Endothelial cell of umbilical vein (primary cell): Measurements from ENCODE around the gene OR2L8. TPM values are rescaled to one million over a fixed set of nuclear protein-coding genes. Genes with fewer than 3 reads are reported as not detected.

Experiments used
- BruUV-seq: library from RNA; stranded (reverse); fragments of 400-500 nt; replicated peaks from 2 replicates; lab custom pipeline; 2021; lab: Mats Ljungman, UMichigan
- CTCF ChIA-PET: fragments of 300-600, 350-600 bp; sonication (Branson Sonifier 250); formaldehyde crosslinking; loops from one replicate; lab custom pipeline; 2021; ENCODE audit warnings: antibody characterized with exemption, inconsistent platforms; lab: Charles Lee
- POLR2A ChIA-PET: fragments of 300-600, 350-600 bp; sonication (Branson Sonifier 250); formaldehyde crosslinking; loops from one replicate; lab custom pipeline; 2021; ENCODE audit warnings: antibody characterized with exemption, inconsistent platforms; lab: Charles Lee
- DNase-seq: peaks from one replicate; pipeline ENCODE4 v3.0.0-alpha.2; 2011; ENCODE audit warnings: low read depth, low spot score
- FAIRE-seq: peaks from 2 replicates; lab custom pipeline; 2011; peaks lifted over from hg19 to GRCh38; lab: Jason Lieb, UNC
- H2AFZ ChIP-seq: 2 replicates; pipeline ENCODE4 v1.6.0; 2012; ENCODE audit warnings: low read depth, low read length, control low read depth, inconsistent platforms
- H3K27ac ChIP-seq: 2 replicates; pipeline ENCODE4 v1.5.1; 2011; ENCODE audit warnings: low read depth, mild to moderate bottlenecking, control low read depth, low read length, moderate library complexity; ENCODE audit not compliant: insufficient read depth
- H3K27me3 ChIP-seq, 2 experiments: 2 replicates each; pipeline versions ENCODE4 v1.6.0 to v1.6.1; 2011; ENCODE audit warnings: low read length in 2 of 2, mixed read lengths in 1 of 2; ENCODE audit not compliant: control insufficient read depth in 2 of 2, insufficient read depth in 2 of 2
- H3K36me3 ChIP-seq, 2 experiments: 2 replicates in 1 of 2; 3 replicates in 1 of 2; pipeline ENCODE4 v1.5.1; 2011; ENCODE audit warnings: low read length in 2 of 2, mild to moderate bottlenecking in 1 of 2, moderate library complexity in 1 of 2; ENCODE audit not compliant: control insufficient read depth in 2 of 2, insufficient read depth in 2 of 2; ENCODE audit errors: extremely low read depth in 1 of 2
- H3K4me1 ChIP-seq: 3 replicates; pipeline ENCODE4 v1.5.1; 2011; ENCODE audit warnings: mild to moderate bottlenecking, low read length; ENCODE audit not compliant: control insufficient read depth, insufficient read depth; ENCODE audit errors: extremely low read depth
- H3K4me2 ChIP-seq: 2 replicates; pipeline ENCODE4 v1.6.1; 2011; ENCODE audit warnings: low read length, control low read depth, mixed read lengths; ENCODE audit not compliant: insufficient read depth
- H3K4me3 ChIP-seq, 3 experiments: fragments of 200-600 bp in 1 of 3; sonication (generic), shearing (Covaris generic) in 1 of 3; replicated peaks in 1 of 3; 2 replicates each; pipeline ENCODE4 v1.5.1; 2011 to 2016; ENCODE audit warnings: control low read depth in 3 of 3, low read length in 3 of 3, mild to moderate bottlenecking in 2 of 3, inconsistent platforms in 1 of 3, low read depth in 1 of 3, moderate library complexity in 1 of 3; ENCODE audit not compliant: insufficient read depth in 1 of 3
- H3K79me2 ChIP-seq: 2 replicates; pipeline ENCODE4 v1.6.0; 2012; ENCODE audit warnings: low read length, inconsistent platforms; ENCODE audit not compliant: control insufficient read depth, insufficient read depth
- H3K9ac ChIP-seq: replicated peaks from 2 replicates; pipeline ENCODE3; 2011; ENCODE audit warnings: low read length, control low read depth; ENCODE audit not compliant: insufficient read depth; ENCODE audit errors: extremely low read depth
- H3K9me1 ChIP-seq: replicated peaks from 3 replicates; pipeline ENCODE4 v1.6.0; 2011; ENCODE audit warnings: mild to moderate bottlenecking, low read length; ENCODE audit not compliant: control insufficient read depth, insufficient read depth; ENCODE audit errors: extremely low read depth
- H3K9me3 ChIP-seq: replicated peaks from 2 replicates; pipeline ENCODE4 v1.5.1; 2012; ENCODE audit warnings: low read length, inconsistent platforms; ENCODE audit not compliant: control insufficient read depth, insufficient read depth
- H4K20me1 ChIP-seq: replicated peaks from 2 replicates; pipeline ENCODE3; 2011; ENCODE audit warnings: mild to moderate bottlenecking, low read length; ENCODE audit not compliant: control insufficient read depth, insufficient read depth; ENCODE audit errors: extremely low read depth
- CTCF ChIP-seq, 2 donors: IDR thresholded peaks; 1 replicate in 1 of 2; 2 replicates in 1 of 2; pipeline ENCODE4 v1.5.1; 2011; ENCODE audit warnings: low read length in 2 of 2, mild to moderate bottlenecking in 2 of 2, moderate library complexity in 2 of 2, control low read depth in 1 of 2, inconsistent platforms in 1 of 2, low read depth in 1 of 2; ENCODE audit not compliant: insufficient read depth in 1 of 2; ENCODE audit errors: extremely low read depth in 1 of 2
- EZH2 ChIP-seq: IDR thresholded peaks from 2 replicates; pipeline ENCODE4 v1.6.1; 2012; ENCODE audit warnings: borderline replicate concordance, low read depth, mild to moderate bottlenecking, moderate library complexity, low read length, inconsistent platforms; ENCODE audit not compliant: severe bottlenecking
- FOS ChIP-seq: IDR thresholded peaks from 2 replicates; pipeline ENCODE4 v1.6.1; 2011; ENCODE audit warnings: mild to moderate bottlenecking, low read length, moderate library complexity, borderline replicate concordance; ENCODE audit not compliant: insufficient read depth
- GATA2 ChIP-seq: IDR thresholded peaks from 2 replicates; pipeline ENCODE4 v1.7.0; 2011; ENCODE audit warnings: low read depth, mild to moderate bottlenecking, moderate library complexity, mixed read lengths, low read length; ENCODE audit not compliant: insufficient read length, insufficient read depth
- JUN ChIP-seq: IDR thresholded peaks from 2 replicates; pipeline ENCODE4 v1.6.1; 2011; ENCODE audit warnings: borderline replicate concordance, low read depth; ENCODE audit not compliant: insufficient read length, insufficient read depth
- MAX ChIP-seq: IDR thresholded peaks from 2 replicates; pipeline ENCODE4 v1.6.1; 2011; ENCODE audit not compliant: insufficient read depth, insufficient read length
- MYC ChIP-seq: IDR thresholded peaks from one replicate; pipeline ENCODE4 v1.6.1; 2011; ENCODE audit warnings: mild to moderate bottlenecking, low read depth, low read length
- POLR2A ChIP-seq: IDR thresholded peaks from 2 replicates; pipeline ENCODE4 v1.6.1; 2012; ENCODE audit warnings: low read depth, mild to moderate bottlenecking, control low read depth, low read length
- POLR2AphosphoS5 ChIP-seq: IDR thresholded peaks from 2 replicates; pipeline ENCODE4 v1.6.1; 2012; ENCODE audit warnings: low read depth, mild to moderate bottlenecking, control low read depth, low read length, moderate library complexity; ENCODE audit not compliant: insufficient read depth
- dilution Hi-C: fragments of 300-500 bp; cut with MboI; formaldehyde crosslinking; loops from one replicate; pipeline ENCODE4 v1.15.0; 2019; ENCODE audit warnings: low sequenced_read_pairs; ENCODE audit not compliant: extremely low pct_ligation_motif_present
- intact Hi-C: fragments of 100-400 bp; cut with micrococcal nuclease; formaldehyde crosslinking; loops from one replicate; pipeline ENCODE4 v1.10.0; 2022
- polyA plus RNA-seq, 4 experiments: library from polyadenylated mRNA; depleted of rRNA in 3 of 4; stranded (reverse) in 3 of 4; unstranded in 1 of 4; fragments of >200 nt; gene quantifications; 2 replicates each; pipeline versions ENCODE4 v1.2.1 to v1.2.3, GENCODE V29; 2011 to 2012; ENCODE audit warnings: missing spikeins in 1 of 4
- total RNA-seq: library from RNA; stranded (reverse); gene quantifications from 2 replicates; pipeline ENCODE4 v1.2.3, GENCODE V29; 2021

Gene OR2L8
- total and polyA plus RNA-seq, 2 donors (not counting 3 experiments of a cell fraction or from before 2014, with no cell fraction given), result not detected

GRCh38 chr1:247904122-247904521, 44.5 kb upstream of the OR2L8 start:
- no peaks in the 10 kb centered on the region for H3K27me3 ChIP-seq

More at GRCh38 chr1:247904122-247904521, 44.5 kb upstream of the OR2L8 start:
- no peak overlapping the region for H3K4me2 ChIP-seq
- H4K20me1 ChIP-seq, result no peaks in the 10 kb centered on the region
- peaks cover 1% of the 10 kb centered on the region for H3K9me3 ChIP-seq
- dilution Hi-C loops, result no loop called here
- H2AFZ ChIP-seq, result no peak overlapping the region
- no peaks in the 10 kb centered on the region for H3K4me1 ChIP-seq
- no peak overlapping the region for H3K27ac ChIP-seq
- ChIA-PET CTCF (no interaction called here), POLR2A (no interaction called here)
- no peak overlapping the region for H3K9ac ChIP-seq
- no peaks in the 10 kb centered on the region for H3K36me3 ChIP-seq
- FAIRE-seq (no peak), DNase-seq (no peak)
- BruUV-seq, result no TSS peak
- no peaks in the 10 kb centered on the region for H3K79me2 ChIP-seq
- intact Hi-C loops, result no loop called here
- no peak overlapping the region for H3K4me3 ChIP-seq
- TF ChIP-seq GATA2 (no peak), FOS (no peak), POLR2AphosphoS5 (no peak), CTCF (IDR thresholded peaks at IDR 0.05; ENCODE audit: extremely low read depth in 1 of 2, insufficient read depth in 1 of 2, low read depth in 1 of 2, low read length in 2 of 2) (no peak), EZH2 (no peak), MAX (no peak), JUN (no peak), MYC (no peak), POLR2A (no peak)
- H3K9me1 ChIP-seq, result no peaks in the 10 kb centered on the region
